GM20431 (cell line): Measurements from ENCODE around the gene ADGRB3.

Experiments used
- in situ Hi-C: fragments of 300-500 bp; cut with MseI, MboI; formaldehyde crosslinking; loops from one replicate; pipeline ENCODE4 v1.15.0; 2020; ENCODE audit warnings: low sequenced_read_pairs; ENCODE audit not compliant: unreplicated experiment

Gene ADGRB3

DNA sequence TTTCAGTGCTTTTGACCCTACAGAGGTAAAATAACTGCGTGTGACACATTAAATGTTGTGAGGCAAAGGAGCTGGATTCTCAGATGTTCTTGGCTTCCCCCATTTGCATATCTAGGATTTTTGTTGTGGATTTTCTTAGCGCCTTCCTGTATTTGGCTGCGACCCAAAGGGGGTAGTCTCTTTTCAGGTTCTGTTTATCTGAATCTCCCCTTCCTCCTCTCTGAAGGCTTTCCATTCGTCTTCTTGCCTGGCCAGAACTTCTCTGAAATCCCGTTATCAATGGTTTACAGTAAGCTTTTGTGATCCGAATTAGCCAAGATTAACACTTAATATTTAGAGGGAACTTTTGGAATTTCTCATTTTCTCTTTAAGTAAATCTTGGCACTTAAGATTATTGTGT is 60.8 kb downstream of the ADGRB3 start:
- in situ Hi-C loops, result no loop called here

DNA sequence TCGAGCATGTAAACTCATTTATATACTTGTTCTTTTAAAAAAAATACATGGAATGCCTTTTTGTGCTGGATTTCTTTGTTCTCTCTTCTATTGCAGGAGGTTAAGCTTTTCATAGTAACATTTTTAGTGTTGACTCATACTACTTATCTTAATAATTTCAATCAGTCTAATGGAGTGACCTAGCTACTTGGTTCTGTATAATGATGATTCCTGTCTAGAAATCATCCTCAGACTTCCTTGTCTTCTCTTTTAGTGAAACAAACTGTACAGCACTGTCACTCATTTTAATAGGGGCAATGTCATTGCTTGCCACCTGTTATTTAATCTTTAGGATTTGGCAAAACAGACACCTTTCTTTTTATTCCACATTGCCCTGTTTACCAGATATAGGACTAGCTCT is 62.3 kb downstream of the ADGRB3 start:
- in situ Hi-C loops, result no loop called here

DNA sequence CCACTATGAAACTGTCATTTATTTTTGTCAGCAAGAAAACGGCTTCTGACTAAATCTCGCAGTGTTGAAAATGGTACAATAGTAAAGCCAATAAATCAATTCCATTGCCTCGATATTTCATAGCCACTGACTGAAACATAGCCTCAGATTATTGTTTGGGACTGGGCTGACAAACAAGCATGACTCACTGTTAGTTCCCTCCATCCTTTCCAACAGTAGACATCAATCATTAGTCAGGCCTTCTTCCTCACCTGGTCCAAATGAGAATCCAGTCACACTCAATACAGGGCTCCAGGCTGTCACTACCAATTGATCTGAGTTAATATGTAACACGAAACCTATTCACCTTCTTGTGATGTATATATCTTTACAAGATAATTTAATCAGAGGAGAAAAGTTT is 66.1 kb downstream of the ADGRB3 start:
- in situ Hi-C loops, result no loop called here

DNA sequence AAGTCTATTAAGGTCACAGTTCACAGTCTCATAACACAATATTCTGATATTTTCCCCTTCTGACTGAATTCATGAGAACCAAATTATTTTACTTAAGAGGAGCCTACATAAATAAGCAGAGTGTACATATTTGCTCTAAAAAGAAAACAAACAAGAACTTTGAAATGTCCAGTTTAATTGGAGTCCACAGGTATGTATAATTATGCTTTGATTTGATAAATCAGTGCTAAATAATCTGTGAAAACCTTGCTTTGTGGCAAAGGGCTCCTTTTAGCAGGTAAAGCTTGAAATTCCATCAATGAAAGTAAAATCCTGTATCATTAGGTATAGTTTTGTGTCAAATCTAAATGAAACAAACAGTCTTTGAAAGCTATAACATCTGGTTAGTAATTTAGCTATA is 69.4 kb downstream of the ADGRB3 start:
- in situ Hi-C loops, result no loop called here

DNA sequence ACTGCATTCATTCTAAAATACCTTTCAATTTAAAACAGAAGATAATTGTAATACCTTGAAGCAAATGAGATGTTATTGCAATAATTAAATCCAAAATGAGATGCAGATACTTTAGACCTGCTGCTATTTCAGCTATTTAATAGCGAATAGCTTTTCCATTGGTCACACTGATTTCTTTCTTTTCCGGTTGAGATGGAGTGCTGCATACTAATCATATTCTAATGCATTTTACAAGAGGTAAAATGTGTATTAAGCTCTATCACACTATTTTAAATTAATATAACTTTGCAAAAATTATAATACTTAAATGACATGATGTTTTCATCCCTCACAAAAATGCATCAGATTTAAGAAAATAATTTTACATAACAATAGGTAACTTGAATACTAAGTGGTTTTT is 74.0 kb downstream of the ADGRB3 start:
- in situ Hi-C loops, result no loop called here

DNA sequence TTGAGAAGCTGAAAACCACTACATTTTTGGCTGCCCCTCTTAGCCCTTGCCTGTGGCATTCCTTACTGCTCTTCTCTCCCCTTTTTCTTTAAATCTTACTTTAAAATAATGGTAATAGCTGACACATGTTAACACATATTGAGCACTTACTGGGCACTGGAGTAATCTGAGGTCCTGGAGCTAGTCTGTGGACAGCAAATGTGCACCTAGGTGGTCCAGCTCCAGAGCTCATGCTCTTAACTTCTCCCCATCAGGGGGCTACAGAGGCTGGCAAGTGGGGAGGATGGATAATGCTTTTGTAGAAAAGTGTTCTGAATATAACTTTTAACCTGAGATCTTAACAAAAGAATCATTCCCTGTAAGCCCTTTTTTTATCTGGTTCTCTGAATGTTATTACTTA is 74.8 kb downstream of the ADGRB3 start:
- in situ Hi-C loops, result no loop called here

DNA sequence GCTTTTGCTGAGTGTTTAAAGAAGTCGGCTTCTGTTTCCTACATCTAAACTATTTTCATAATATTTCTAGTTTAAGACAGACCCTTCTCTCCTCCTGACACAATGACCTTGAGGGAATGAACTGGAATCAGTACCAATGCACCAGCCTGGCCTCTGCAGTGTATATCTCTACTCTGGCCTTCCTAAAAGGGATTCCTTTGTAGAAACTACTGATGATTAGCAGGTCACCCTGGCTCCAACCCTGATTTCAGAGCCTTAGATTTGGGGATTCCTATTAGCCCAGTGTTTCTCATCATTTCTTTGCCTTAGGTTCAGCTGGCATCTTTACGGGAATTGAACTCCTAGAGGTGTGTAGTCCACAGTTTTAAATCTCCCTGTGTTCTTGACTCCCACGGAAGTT is 75.4 kb downstream of the ADGRB3 start:
- in situ Hi-C loops, result no loop called here

DNA sequence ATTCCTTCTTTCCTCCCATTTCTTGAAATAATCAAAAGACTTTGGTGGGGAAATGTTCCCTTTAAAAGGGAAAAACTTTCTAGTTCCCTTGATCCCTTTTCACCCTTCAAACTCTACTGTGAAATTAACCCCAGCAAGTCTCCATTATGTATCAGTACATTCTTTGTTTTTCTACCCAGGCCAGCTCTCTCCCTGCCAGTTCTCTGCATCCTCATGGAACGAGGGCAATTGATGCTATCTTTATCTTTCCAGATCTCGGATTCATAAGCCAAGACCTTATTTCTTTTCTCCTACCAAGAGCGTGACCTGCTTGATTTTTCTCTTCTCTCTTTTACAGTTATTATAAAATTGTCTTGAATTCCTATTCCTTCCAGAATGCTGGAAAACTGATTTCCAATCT is 75.8 kb downstream of the ADGRB3 start:
- in situ Hi-C loops, result no loop called here

DNA sequence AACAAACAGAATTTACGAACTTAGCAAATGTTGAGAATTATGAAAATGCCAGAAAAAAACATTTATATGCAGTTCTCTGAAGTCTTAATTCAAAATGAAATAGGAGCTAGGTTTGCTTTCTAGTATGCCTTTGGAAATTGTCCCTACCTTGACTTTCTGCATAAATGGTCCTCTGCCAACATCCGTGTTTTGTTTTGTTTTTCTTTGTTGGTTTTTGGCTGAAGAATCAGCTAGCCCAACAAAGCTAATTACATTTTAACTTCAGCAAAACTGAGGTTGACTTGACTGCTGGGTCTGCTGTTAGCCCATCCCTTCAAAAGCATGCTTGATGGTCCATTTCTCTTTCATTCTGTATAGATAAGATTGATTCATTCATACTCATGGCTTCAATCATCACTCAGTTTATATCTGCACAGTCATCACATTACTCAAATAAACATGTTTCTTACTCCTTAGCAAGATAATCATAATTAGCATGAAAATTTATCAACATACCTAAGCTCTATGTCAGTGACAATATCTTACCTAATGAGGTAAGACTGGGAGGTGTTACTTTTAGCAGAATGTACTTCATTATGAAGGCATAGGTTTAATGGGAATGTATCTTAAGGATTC is 76.4 kb downstream of the ADGRB3 start:
- in situ Hi-C loops, result no loop called here

DNA sequence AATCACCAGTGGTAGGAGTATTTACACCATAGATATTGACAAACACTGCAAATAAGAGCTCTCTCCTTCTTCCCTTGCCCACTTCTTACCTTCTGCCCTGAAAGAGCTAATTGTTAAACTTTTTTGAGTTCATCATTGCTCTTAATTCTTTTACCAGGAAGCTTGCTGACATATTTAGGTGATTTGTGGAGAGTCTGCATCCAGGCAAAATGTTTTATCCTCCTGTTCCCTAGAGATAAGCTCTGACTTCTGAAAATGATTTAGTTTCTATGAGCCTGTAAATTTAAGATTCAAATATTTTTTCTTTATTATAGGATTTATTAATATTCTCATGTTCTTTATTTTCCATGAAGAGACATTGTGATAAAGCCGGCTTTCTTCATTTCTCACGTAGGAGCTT is 81.5 kb downstream of the ADGRB3 start:
- in situ Hi-C loops, result no loop called here

DNA sequence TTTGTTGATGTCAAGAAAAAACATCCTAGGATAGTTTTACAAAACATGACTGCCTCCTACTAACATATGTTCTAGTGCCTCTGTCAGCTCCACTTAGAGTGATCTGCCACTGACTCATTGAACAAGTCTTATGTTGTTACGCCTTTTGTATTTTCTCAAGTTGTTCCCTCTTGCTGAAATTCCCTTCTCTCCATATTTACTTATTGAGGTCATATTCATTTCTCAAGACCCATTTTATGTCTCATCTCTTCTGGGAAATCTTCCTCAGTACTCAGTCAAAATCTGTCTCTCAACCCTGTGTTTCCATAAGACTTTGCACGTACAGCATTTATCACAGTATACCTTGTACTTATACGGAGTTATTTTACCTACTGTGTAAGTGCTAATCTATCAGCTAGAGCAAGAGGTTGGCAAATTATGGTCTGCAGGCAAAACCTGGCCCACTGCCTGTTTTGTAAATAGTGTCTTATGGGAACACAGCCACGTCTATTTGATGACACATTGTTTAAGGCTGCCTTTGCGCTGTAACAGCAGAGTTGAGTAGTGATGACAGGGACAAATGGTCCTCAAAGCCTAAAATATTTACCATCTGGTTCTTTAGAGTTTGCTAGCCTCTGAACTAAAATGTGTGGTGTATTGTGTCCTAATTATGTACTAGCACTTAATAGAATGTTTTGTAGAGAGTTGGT is 83.4 kb downstream of the ADGRB3 start:
- in situ Hi-C loops, result no loop called here

DNA sequence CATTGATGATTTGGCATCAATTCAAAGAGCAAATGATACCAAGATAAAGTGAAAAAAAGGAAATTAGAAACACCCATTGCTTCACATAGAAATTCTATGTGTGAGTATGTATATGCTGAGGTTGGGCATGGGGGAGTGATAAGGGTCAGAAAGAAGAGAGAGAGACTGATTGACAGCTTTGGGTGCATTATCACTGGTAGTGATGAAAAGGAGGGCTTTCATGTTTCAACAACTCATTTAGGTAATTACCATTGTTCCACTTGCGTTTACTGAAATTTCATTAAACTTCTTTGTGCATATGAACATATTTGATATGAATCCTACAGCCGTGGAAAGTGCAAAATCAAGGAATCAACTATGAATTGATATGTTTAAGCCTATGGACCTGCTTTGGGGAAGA is 84.7 kb downstream of the ADGRB3 start:
- in situ Hi-C loops, result no loop called here

DNA sequence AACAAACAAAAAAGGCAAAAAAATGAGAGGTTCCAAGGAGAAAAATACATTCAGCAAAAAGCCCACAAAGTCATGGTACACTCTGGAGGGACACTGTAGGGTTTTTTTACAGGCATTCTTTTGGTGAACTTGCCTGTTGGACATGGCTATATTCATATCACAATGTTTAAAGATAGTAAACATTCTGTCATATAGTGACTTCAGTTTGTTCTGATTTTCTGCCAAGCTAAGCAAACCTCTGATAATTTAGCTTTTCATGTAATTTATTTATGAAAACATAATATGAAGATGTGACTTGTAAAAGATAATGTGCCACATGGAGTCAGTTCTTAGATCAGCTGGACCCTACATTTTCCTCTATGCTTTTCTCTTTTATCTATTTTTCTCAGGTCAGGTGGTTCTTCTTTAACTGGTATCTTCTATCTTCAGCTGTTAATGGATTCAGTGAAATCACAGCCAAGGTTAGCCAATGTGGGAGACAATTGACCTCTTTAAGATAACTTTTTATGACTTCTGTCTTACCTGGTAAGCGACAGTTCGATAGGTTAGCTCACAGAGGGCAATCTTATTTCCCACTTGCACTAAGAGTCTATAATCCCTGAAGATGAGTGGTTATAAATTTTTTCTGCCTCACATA is 87.9 kb downstream of the ADGRB3 start:
- in situ Hi-C loops, result no loop called here

DNA sequence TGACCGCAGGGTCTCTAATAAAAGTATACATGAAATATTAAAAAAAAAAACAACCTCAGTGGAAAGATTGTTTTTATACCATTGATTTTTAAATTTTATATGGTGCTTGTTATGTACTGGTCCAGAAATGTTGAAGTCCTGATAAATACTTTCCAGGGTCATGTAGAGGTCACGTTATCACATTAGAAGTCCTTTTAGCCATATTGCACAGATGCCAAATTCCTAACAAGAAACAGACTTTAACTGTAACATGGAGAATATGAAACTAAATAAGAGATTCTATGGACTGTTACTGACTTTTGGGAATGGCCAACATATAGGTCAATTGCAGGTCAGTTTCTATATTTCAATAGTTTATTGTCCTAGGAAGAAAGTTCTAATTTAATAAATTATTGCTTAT is 89.0 kb downstream of the ADGRB3 start:
- in situ Hi-C loops, result no loop called here

DNA sequence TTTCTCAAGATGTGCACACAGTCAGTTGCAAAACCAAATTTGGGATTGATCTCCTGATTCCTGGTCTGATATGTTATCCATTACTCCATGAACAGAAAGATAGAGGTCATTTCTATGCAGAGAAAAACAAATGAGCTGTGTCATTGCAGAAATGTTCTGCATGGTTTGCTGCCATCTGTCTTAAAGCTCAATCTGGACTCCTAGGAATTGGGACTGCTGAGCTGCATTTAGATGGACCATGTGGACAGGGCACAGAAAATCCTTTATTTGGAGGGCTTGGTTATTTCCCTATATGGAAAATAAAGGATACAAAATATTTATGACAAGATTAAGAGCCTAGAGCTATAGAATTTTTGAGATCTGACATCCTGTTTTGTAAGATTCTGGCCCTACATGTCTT is 91.3 kb downstream of the ADGRB3 start:
- in situ Hi-C loops, result no loop called here

DNA sequence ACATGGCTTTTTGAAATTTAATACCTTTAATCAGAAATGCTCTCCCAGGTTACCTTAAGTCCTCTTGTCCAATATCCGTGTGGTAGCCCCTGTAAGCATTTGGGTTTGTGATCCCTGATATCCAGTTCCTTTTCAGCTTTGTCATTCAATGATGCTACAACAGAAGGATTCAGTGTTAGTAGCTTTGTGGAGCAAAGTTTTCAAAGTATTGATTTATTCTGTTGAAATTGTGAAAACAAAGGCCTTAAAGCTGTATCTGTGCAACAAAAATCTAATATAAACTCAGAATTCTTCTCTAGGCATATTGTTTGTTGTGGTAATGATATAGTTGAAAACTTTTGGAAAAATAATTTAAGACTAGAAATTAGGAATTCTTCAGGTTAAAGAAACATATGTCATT is 91.9 kb downstream of the ADGRB3 start:
- in situ Hi-C loops, result no loop called here

DNA sequence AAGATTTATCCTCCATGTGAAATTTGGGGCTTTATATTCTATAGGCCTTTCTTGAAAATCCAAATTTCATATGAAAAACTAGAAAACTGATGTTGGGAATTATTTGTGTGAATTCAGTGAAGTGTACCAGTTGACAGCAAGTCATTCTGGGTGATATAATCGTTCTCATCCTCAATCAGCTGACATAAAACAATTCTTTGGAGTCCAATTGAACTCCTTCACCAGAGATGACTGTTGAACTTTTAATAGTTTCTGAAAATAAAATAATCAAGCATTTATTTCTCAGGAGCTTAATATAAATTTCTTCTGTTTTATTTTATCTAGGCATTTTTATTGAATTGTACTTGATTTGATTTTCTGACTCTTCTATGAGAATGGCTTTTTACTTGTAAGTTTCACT is 92.6 kb downstream of the ADGRB3 start:
- in situ Hi-C loops, result no loop called here

DNA sequence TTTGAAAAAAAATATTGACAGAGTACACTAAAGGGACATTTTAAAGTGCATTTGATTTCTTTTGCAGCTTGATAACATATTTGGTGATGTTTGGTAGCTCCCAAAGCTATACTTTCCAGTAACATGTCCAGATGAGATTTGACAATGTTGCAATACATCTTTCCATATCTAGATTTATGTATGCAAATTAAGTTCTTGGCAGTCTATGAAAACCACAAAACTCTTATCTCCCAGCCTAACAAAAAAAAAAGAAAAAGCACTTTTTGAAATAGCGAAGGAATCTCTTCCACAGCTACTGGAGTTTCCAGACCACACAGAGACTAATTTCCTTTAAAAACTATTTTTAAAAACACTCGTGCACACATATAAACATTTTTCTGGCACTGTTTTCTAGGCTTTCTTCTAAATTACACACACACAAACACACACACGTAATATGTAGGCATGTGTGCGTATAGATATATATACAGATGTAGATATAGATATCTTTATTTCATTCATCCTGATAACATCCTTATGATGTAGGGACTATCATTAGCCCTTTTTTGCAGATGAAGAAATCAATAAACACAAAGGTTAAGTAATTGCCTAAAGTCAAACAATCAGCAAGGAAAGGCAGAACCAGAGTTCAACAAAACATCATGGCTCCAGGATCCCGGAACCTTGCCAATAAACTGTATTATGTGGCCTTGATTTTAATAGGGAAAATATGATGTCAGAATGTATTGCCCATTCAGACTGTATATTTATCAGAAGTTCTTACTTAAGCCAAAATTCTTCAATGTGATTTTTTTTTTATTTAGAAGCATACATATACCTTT is 93.3 kb downstream of the ADGRB3 start:
- in situ Hi-C loops, result no loop called here

DNA sequence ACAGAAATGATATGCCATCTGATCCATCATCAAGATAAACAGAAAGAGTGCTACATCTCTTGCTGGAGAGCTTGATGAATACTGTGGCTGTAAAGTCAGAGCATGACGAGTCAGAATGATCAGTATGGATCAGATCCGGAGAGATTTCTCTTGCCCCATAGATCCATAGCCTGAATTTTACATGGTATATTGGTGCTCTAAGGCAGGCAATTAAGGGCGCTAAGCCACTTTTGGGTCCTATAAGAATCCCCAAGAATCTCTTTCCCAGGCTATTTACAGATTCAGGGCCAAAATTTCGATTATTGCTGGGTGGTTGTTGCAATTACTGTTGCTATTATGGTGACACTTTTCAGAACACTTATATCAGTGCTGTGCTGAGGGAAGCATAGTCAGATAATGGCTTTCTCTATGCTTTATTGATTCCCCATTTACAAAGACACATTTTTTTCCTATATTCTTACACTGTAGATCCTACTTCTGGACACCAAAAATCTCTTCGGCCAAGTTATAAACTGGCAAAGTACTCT is 94.4 kb downstream of the ADGRB3 start:
- in situ Hi-C loops, result no loop called here

DNA sequence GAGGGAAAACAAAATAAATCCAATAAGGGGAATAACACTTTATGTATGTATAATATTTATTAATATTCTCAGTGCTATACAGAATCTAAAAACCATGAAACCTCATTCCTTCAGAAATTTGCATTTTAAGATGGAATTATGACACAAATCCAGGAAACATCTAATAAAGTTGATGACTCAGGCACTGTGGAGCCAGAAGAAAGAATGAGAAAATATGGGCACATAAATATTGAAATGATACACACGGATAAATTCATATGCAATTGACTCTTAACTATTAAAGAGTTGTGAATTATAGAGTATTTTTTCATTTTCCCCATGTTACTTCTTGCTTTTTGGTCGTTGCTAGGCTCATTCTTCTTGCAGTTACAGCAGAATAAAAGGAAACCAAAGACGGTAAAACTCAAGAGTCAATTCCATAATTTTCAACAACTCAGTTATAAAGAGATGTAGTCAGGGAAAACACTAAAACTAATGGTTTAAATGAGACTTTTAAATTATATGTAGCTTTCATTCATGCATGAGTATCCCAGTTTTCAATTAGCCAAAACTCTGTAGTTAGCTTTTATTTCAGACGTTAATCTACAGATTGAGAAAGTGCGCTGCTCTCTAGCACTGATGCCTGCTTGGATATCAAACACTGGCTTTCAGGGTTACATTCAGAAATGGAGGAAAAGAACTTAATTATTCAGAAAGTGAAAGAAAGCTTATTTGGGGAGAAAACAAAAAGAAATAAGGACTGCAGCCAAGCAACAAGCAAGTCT is 95.4 kb downstream of the ADGRB3 start:
- in situ Hi-C loops, result no loop called here
